Measurements from ENCODE around the gene GPR139.

- no peak for TF ChIP-seq CTCF (IDR thresholded peaks at IDR 0.05; ENCODE audit: insufficient read depth, low read length)
- no peak for TF ChIP-seq POLR2AphosphoS5 (IDR thresholded peaks at IDR 0.05; ENCODE audit: low read depth)
Measured at GRCh38 chr16:20051147-20051546, 22.5 kb downstream of the GPR139 start.
